Measurements from ENCODE around the gene SMPD3. TPM values are rescaled to one million over a fixed set of nuclear protein-coding genes. Genes with fewer than 3 reads are reported as not detected.

The SMPD3 gene
- total and polyA plus RNA-seq, 2 experiments from 2014 or later, result 0.27 to 2.8 TPM

DNA sequence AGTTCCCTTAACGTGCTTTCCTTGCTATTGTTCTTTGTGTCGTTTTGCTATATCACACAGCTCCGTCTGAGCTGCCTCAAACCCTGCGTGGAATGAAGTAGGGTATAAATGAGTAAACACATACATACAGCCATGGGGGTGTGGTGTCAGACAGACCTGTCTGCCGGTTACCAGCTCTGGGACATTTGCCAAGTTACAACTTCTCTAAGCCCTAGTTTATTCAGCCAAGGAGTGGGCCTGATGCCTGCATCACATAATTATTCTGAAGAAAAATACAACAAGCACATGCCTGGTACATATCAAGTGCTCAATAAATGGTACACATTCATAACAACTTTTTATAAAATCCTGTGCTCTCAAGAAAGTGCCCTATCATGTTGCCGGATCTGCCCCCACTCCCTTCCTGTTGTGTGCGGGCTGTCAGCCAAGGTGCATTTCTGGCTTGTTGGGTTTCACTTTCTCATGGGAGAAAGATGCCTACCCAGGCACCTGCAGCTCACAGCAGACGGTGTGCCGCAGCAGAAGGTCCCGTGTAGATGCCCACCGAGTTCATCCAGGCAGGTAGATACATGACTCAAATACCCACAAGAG lies 30.5 kb downstream of the SMPD3 start:
- Histone ChIP-seq H3K27me3 (no peaks in the 10 kb centered on the region), H3K36me3 (no peaks in the 10 kb centered on the region), H3K9me3 (ENCODE audit: low read depth) (no peaks in the 10 kb centered on the region), H3K4me1 (ENCODE audit: low read depth) (no peaks in the 10 kb centered on the region), H3K27ac (no peak overlapping the region), H3K4me3 (no peak overlapping the region)
- no peak for DNase-seq (ENCODE audit: low read depth in 1 of 2, low spot score in 1 of 2)
- TF ChIP-seq CTCF (IDR thresholded peaks at IDR 0.05; ENCODE audit: low read depth, low read length), result no peak

- no peaks in the 10 kb centered on the region for H3K9me3 ChIP-seq (ENCODE audit: low read depth)
- no peak for TF ChIP-seq CTCF (IDR thresholded peaks at IDR 0.05; ENCODE audit: low read depth, low read length)
- DNase-seq (ENCODE audit: low read depth in 1 of 2, low spot score in 1 of 2), result no peak
- H3K27ac ChIP-seq, result no peak overlapping the region
- H3K4me1 ChIP-seq (ENCODE audit: low read depth), result no peaks in the 10 kb centered on the region
- H3K27me3 ChIP-seq, result no peaks in the 10 kb centered on the region
- no peak overlapping the region for H3K4me3 ChIP-seq
- no peaks in the 10 kb centered on the region for H3K36me3 ChIP-seq
Measured at GRCh38 chr16:68416057-68417046, 32.0 kb downstream of the SMPD3 start.

DNA sequence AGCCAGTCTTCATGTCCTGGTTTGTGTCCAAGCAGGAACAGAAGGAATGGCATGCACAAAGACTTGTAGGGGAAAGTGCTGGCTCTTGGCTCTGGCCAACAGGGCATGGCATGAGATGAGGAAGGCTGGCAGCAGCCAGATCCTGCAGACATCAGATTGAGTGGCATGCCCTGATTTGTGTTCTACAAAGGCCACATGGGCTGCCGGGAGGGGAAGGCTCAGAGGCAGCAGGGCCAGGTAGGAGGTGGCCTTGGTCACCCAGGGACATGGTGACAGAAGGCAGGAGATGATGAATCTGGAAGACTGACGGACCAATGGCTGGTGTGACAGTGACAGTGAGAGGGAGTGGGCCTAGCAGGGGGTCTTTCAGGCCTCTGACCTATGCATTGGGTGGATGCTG lies 33.7 kb downstream of the SMPD3 start:
- TF ChIP-seq CTCF (IDR thresholded peaks at IDR 0.05; ENCODE audit: low read depth, low read length), result no peak
- H3K36me3 ChIP-seq, result no peaks in the 10 kb centered on the region

GRCh38 chr16:68412061-68412460 lies 36.2 kb downstream of the SMPD3 start:
- no peak for DNase-seq (ENCODE audit: low read depth in 1 of 2, low spot score in 1 of 2)
- Histone ChIP-seq H3K27me3 (no peaks in the 10 kb centered on the region), H3K36me3 (no peaks in the 10 kb centered on the region), H3K27ac (no peak overlapping the region), H3K9me3 (ENCODE audit: low read depth) (no peaks in the 10 kb centered on the region), H3K4me3 (no peak overlapping the region), H3K4me1 (ENCODE audit: low read depth) (no peaks in the 10 kb centered on the region)
- TF ChIP-seq CTCF (IDR thresholded peaks at IDR 0.05; ENCODE audit: low read depth, low read length), result no peak

More for the DNA sequence above, 33.7 kb downstream of the SMPD3 start:
- Histone ChIP-seq H3K9me3 (ENCODE audit: low read depth) (no peaks in the 10 kb centered on the region), H3K27ac (no peak overlapping the region), H3K4me3 (no peak overlapping the region), H3K4me1 (ENCODE audit: low read depth) (no peaks in the 10 kb centered on the region), H3K27me3 (no peaks in the 10 kb centered on the region)
- no peak for DNase-seq (ENCODE audit: low read depth in 1 of 2, low spot score in 1 of 2)

GRCh38 chr16:68411086-68411485 lies 37.2 kb downstream of the SMPD3 start:
- H3K27ac ChIP-seq, result no peak overlapping the region
- H3K4me1 ChIP-seq (ENCODE audit: low read depth), result no peaks in the 10 kb centered on the region
- no peak for DNase-seq (ENCODE audit: low read depth in 1 of 2, low spot score in 1 of 2)
- no peak for TF ChIP-seq CTCF (IDR thresholded peaks at IDR 0.05; ENCODE audit: low read depth, low read length)
- H3K36me3 ChIP-seq, result no peaks in the 10 kb centered on the region
- no peak overlapping the region for H3K4me3 ChIP-seq
- no peaks in the 10 kb centered on the region for H3K27me3 ChIP-seq
- H3K9me3 ChIP-seq (ENCODE audit: low read depth), result no peaks in the 10 kb centered on the region
